Measurements from ENCODE around the gene FUT1. TPM values are rescaled to one million over a fixed set of nuclear protein-coding genes. Genes with fewer than 3 reads are reported as not detected.
A peak's percentile ranks its signal among the peaks of the same experiment; 100 is the strongest.

FUT1 gene
- total RNA-seq, 2 donors from 2014 or later, result 14.8 to 79.1 TPM

GRCh38 chr19:48796298-48797083 is 44.0 kb upstream of the FUT1 start:
- intact Hi-C loops (cut with DNase I), result loop anchor here (5.0 kb wide), 1 partner anchor 36 kb away; no protein-coding TSS in a partner anchor
- ATAC-seq (no peak), DNase-seq (no peak)
- Histone ChIP-seq H3K36me3 (replicated peaks in 1 of 2; ENCODE audit: insufficient read depth in 1 of 2, low read depth in 2 of 2) (peaks cover 0 to 2% of the 10 kb centered on the region in 2 donors), H3K27me3 (no peaks in the 10 kb centered on the region), H3K4me1 (peaks cover 17% of the 10 kb centered on the region), H3K9me3 (no peaks in the 10 kb centered on the region), H3K27ac (peak overlapping the region in 3 of 4 donors; percentile 76 to 82 (median 81)), H3K4me3 (no peak overlapping the region)
- TF ChIP-seq CTCF (IDR thresholded peaks at IDR 0.05) (no peak), POLR2A (IDR thresholded peaks at IDR 0.05) (no peak)
- 85 to 100% methylated on average over 1 to 19 of the region's 20 CpGs for WGBS, 2 donors

- Histone ChIP-seq H3K9me3 (no peaks in the 10 kb centered on the region), H3K36me3 (replicated peaks in 1 of 2; ENCODE audit: insufficient read depth in 1 of 2, low read depth in 2 of 2) (peaks cover 0 to 2% of the 10 kb centered on the region in 2 donors), H3K27me3 (no peaks in the 10 kb centered on the region), H3K4me3 (no peak overlapping the region), H3K27ac (peak overlapping the region in 3 of 4 donors; percentile 76 to 82 (median 81)), H3K4me1 (peaks cover 17% of the 10 kb centered on the region)
- TF ChIP-seq CTCF (IDR thresholded peaks at IDR 0.05) (no peak), POLR2A (IDR thresholded peaks at IDR 0.05) (no peak)
- intact Hi-C loops (cut with DNase I), result loop anchor here (5.0 kb wide), 1 partner anchor 37 kb away; no protein-coding TSS in a partner anchor
- DNase-seq (peak in 1 of 4 donors; percentile 46), ATAC-seq (peak; percentile 11)
- 50 to 58% methylated on average over 1 to 2 of the region's 2 CpGs for WGBS, 2 donors
Measured at GRCh38 chr19:48795685-48796070, 43.2 kb upstream of the FUT1 start.

- H3K4me1 ChIP-seq, result peaks cover 17% of the 10 kb centered on the region
- no peaks in the 10 kb centered on the region for H3K9me3 ChIP-seq
- H3K36me3 ChIP-seq (replicated peaks in 1 of 2; ENCODE audit: insufficient read depth in 1 of 2, low read depth in 2 of 2), result peaks cover 0 to 2% of the 10 kb centered on the region in 2 donors
- H3K27ac ChIP-seq, result peak overlapping the region; percentile 75 to 82 (median 78)
- 1 to 2% methylated on average over 20 to 38 of the region's 38 CpGs for WGBS, 2 donors
- TF ChIP-seq POLR2A (IDR thresholded peaks at IDR 0.05) (peak in 2 of 3 donors; percentile 23 to 39), CTCF (IDR thresholded peaks at IDR 0.05) (peak; percentile 88 to 99 (median 95))
- ATAC-seq (peak; percentile 97), DNase-seq (peak; percentile 91 to 96 (median 94))
- no peaks in the 10 kb centered on the region for H3K27me3 ChIP-seq
- no peak overlapping the region for H3K4me3 ChIP-seq
- intact Hi-C loops (cut with DNase I), result loop anchor here (5.0 kb wide), 1 partner anchor 37 kb away; no protein-coding TSS in a partner anchor
Measured at GRCh38 chr19:48795055-48795684, 42.7 kb upstream of the FUT1 start.

GRCh38 chr19:48794291-48794690 is 41.9 kb upstream of the FUT1 start:
- Histone ChIP-seq H3K4me3 (no peak overlapping the region), H3K27me3 (no peaks in the 10 kb centered on the region), H3K4me1 (peaks cover 17% of the 10 kb centered on the region), H3K36me3 (replicated peaks in 1 of 2; ENCODE audit: insufficient read depth in 1 of 2, low read depth in 2 of 2) (peaks cover 0 to under 1% of the 10 kb centered on the region in 2 donors), H3K9me3 (no peaks in the 10 kb centered on the region), H3K27ac (no peak overlapping the region)
- ATAC-seq (no peak), DNase-seq (no peak)
- TF ChIP-seq POLR2A (IDR thresholded peaks at IDR 0.05), result no peak
- TF ChIP-seq CTCF (IDR thresholded peaks at IDR 0.05), result no peak
- 82 to 96% methylated on average over 4 to 5 of the region's 6 CpGs for WGBS, 2 donors
- intact Hi-C loops (cut with DNase I), result no loop called here
